OCI-LY7 (cell line): ENCODE results near the gene SEMA5A.

Source experiments
- EZH2phosphoT487 ChIP-seq: fragments of 200-600 bp; sonication (generic); IDR thresholded peaks from 2 replicates; pipeline ENCODE4 v1.6.1; 2018; ENCODE audit warnings: low read depth, borderline replicate concordance, mild to moderate bottlenecking, mixed run types, antibody characterized with exemption, low read length, moderate library complexity, mixed read lengths
- TF ChIP-seq, protein P1 (sequence below): fragments of 200-600 bp; sonication (generic); conservative IDR thresholded peaks from 2 replicates; pipeline ENCODE4 v1.5.1; 2014; ENCODE audit warnings: mild to moderate bottlenecking, antibody characterized with exemption, low read length, moderate library complexity, mixed read lengths

GRCh38 chr5:9365512-9365911 is 180.4 kb downstream of the SEMA5A start:
- TF ChIP-seq, protein P1, sequence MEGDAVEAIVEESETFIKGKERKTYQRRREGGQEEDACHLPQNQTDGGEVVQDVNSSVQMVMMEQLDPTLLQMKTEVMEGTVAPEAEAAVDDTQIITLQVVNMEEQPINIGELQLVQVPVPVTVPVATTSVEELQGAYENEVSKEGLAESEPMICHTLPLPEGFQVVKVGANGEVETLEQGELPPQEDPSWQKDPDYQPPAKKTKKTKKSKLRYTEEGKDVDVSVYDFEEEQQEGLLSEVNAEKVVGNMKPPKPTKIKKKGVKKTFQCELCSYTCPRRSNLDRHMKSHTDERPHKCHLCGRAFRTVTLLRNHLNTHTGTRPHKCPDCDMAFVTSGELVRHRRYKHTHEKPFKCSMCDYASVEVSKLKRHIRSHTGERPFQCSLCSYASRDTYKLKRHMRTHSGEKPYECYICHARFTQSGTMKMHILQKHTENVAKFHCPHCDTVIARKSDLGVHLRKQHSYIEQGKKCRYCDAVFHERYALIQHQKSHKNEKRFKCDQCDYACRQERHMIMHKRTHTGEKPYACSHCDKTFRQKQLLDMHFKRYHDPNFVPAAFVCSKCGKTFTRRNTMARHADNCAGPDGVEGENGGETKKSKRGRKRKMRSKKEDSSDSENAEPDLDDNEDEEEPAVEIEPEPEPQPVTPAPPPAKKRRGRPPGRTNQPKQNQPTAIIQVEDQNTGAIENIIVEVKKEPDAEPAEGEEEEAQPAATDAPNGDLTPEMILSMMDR = no peak
- no peak for TF ChIP-seq EZH2phosphoT487
